Natural killer cell (primary cell): ENCODE data around the gene ATXN1. TPM values are rescaled to one million over a fixed set of nuclear protein-coding genes. Genes with fewer than 3 reads are reported as not detected.
"Not testable (repeated sequence)": the region's sequence is repeated elsewhere in the genome, so short reads cannot be mapped to it uniquely, and the experiment has no call there.

Experiments used
- ATAC-seq, 3 donors: fragments of 150-1000 bp in 2 of 3; fragments of 200-7000 bp in 1 of 3; cut with Tn5 transposase; 1 replicate in 1 of 3; 2 replicates in 2 of 3; pipeline ENCODE4 v1.10.0; 2021; ENCODE audit warnings: mild to moderate bottlenecking in 2 of 3, moderate library complexity in 2 of 3
- DNase-seq, 2 donors: peaks; one replicate each; pipeline versions ENCODE4 v3.0.0 to v3.0.0-alpha.2; 2013 to 2021; ENCODE audit warnings: mixed read lengths in 1 of 2
- H3K27ac ChIP-seq: one replicate; pipeline ENCODE4 v1.5.1; 2013; ENCODE audit warnings: mild to moderate bottlenecking, low read length
- H3K27me3 ChIP-seq: one replicate; pipeline ENCODE4 v1.6.1; 2013; ENCODE audit warnings: low read length; ENCODE audit not compliant: control insufficient read depth, insufficient read depth
- H3K36me3 ChIP-seq: one replicate; pipeline ENCODE4 v1.6.1; 2013; ENCODE audit warnings: low read length; ENCODE audit not compliant: control insufficient read depth, insufficient read depth
- H3K4me1 ChIP-seq: one replicate; pipeline ENCODE4 v1.6.1; 2013; ENCODE audit warnings: low read length; ENCODE audit not compliant: control insufficient read depth, insufficient read depth
- H3K4me3 ChIP-seq: one replicate; pipeline ENCODE4 v1.5.1; 2013; ENCODE audit warnings: low read length
- H3K9me3 ChIP-seq: one replicate; pipeline ENCODE4 v1.6.1; 2013; ENCODE audit warnings: low read length; ENCODE audit not compliant: control insufficient read depth, insufficient read depth
- H3K27ac Mint-ChIP-seq, 2 donors: one replicate each; pipeline ENCODE4 v1.8.0; 2022; ENCODE audit warnings: mild to moderate bottlenecking in 2 of 2, mixed read lengths in 2 of 2, moderate library complexity in 1 of 2
- H3K27me3 Mint-ChIP-seq, 2 donors: one replicate each; pipeline ENCODE4 v1.8.0; 2022; ENCODE audit warnings: low read depth in 2 of 2, mixed read lengths in 2 of 2
- H3K36me3 Mint-ChIP-seq: one replicate; pipeline ENCODE4 v1.8.0; 2022; ENCODE audit warnings: mixed read lengths
- H3K4me1 Mint-ChIP-seq, 2 donors: one replicate each; pipeline ENCODE4 v1.8.0; 2022; ENCODE audit warnings: mixed read lengths in 2 of 2
- H3K4me3 Mint-ChIP-seq: one replicate; pipeline ENCODE4 v1.8.0; 2022; ENCODE audit warnings: mild to moderate bottlenecking, moderate library complexity, mixed read lengths
- H3K9me3 Mint-ChIP-seq, 2 donors: one replicate each; pipeline ENCODE4 v1.8.0; 2022; ENCODE audit warnings: mixed read lengths in 2 of 2
- WGBS: methylation state at CpG from one replicate; pipeline ENCODE4 v1.1.7; 2013; ENCODE audit warnings: missing lambda C conversion rate; ENCODE audit not compliant: insufficient coverage; 5-methylcytosine and 5-hydroxymethylcytosine counted together
- intact Hi-C: fragments of 100-400 bp; cut with micrococcal nuclease; formaldehyde crosslinking; loops from one replicate; pipeline ENCODE4 v1.14.2; 2022
- total RNA-seq, 4 donors: library from RNA; stranded (reverse); fragments of 120-200 nt in 1 of 4; gene quantifications; one replicate each; pipeline versions ENCODE4 v1.2.3 to v1.2.4, GENCODE V29; 2013 to 2022
- TF ChIP-seq, protein P1 (sequence below): fragments of 200-600 bp; IDR thresholded peaks from one replicate; pipeline ENCODE4 v1.8.0; 2022; ENCODE audit warnings: antibody characterized with exemption

Gene ATXN1
- total RNA-seq, 3 donors from 2014 or later (not counting 1 experiment from before 2014, with no cell fraction given) = 90.4 to 120 (median 97.9) TPM

DNA sequence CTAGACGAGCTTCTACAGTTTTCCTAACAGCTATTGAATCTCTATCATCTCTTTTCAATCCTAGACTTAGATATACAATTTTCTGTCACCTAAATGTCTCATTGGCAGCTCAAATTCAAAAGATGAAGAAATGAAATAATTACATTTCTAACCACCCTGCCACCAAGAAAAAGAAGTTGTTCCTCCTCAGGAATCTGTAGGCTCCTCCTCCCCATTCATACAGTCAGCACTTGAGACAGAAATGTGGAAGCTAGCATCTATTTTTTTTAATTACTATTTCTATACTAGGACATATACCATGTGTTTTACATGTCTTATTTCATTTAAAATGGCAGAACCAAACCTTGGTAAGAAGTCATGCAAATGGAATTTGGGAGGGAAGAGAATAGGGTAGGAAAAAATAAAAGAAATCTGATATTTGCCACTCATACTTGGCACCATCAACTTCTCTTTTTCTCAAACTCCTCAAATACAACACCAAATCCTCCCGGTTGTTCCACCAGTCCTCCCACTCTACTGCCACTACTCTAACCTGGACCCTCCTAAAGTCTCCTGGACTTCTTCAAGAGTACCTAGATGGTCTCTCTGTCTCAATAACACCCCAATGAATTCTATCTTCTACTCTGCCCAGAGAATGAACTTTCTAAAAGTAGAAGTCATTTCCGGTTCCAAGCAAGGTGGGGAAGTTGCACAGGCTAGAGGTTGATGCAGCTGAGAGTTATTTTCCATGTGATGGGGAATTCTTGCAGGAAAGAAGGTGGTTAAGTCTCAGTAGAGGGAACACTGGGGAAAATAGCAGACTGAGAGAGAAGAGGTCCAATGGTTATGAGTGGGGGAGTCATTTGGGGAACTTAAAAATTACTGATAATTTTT, 54.1 kb downstream of the ATXN1 start:
- DNase-seq (no peak), ATAC-seq (peak in 2 of 3 donors; percentile 29 to 35)
- no peak overlapping the region for H3K4me3 ChIP-seq
- H3K27ac ChIP-seq = no peak overlapping the region
- Mint-ChIP-seq H3K36me3 (no peaks in the 10 kb centered on the region), H3K4me3 (no peak overlapping the region), H3K27ac (peak overlapping the region in 1 of 2 donors; percentile 37), H3K27me3 (no peaks in the 10 kb centered on the region), H3K4me1 (peaks cover 42 to 53% of the 10 kb centered on the region in 2 donors), H3K9me3 (no peaks in the 10 kb centered on the region)
- H3K27me3 ChIP-seq = no peaks in the 10 kb centered on the region
- no peaks in the 10 kb centered on the region for H3K9me3 ChIP-seq
- H3K36me3 ChIP-seq = no peaks in the 10 kb centered on the region
- H3K4me1 ChIP-seq = peaks cover 24% of the 10 kb centered on the region
- TF ChIP-seq, protein P1, sequence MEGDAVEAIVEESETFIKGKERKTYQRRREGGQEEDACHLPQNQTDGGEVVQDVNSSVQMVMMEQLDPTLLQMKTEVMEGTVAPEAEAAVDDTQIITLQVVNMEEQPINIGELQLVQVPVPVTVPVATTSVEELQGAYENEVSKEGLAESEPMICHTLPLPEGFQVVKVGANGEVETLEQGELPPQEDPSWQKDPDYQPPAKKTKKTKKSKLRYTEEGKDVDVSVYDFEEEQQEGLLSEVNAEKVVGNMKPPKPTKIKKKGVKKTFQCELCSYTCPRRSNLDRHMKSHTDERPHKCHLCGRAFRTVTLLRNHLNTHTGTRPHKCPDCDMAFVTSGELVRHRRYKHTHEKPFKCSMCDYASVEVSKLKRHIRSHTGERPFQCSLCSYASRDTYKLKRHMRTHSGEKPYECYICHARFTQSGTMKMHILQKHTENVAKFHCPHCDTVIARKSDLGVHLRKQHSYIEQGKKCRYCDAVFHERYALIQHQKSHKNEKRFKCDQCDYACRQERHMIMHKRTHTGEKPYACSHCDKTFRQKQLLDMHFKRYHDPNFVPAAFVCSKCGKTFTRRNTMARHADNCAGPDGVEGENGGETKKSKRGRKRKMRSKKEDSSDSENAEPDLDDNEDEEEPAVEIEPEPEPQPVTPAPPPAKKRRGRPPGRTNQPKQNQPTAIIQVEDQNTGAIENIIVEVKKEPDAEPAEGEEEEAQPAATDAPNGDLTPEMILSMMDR = no peak
- WGBS = 45% methylated on average over 3 of the region's 3 CpGs
- intact Hi-C loops = no loop called here

DNA sequence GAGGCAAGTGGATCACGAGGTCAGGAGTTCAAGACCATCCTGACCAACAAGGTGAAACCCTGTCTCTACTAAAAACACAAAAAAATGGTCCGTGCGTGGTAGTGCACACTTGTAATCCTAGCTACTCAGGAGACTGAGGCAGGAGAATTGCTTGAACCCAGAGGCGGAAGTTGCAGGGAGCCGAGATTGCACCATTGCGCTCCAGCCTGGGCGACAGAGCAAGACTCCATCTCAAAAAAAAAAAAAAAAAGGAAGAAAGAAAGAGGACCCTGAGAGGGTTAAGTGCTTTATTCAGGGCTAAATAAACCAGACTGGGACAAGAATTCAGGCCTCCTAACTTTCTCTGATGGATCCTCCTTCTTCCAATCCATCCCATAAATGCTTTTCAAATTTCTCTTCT, 54.8 kb downstream of the ATXN1 start:
- H3K27me3 ChIP-seq, ATAC-seq, H3K9me3 Mint-ChIP-seq, H3K4me3 ChIP-seq, H3K9me3 ChIP-seq, H3K36me3 ChIP-seq, H3K27ac Mint-ChIP-seq, intact Hi-C loops, H3K36me3 Mint-ChIP-seq, H3K27ac ChIP-seq, H3K27me3 Mint-ChIP-seq, DNase-seq, H3K4me3 Mint-ChIP-seq: not testable (repeated sequence)
- peaks cover 36 to 47% of the 10 kb centered on the region in 2 donors for H3K4me1 Mint-ChIP-seq
- H3K4me1 ChIP-seq = peaks cover 18% of the 10 kb centered on the region
- 89% methylated on average over 5 of the region's 7 CpGs for WGBS

DNA sequence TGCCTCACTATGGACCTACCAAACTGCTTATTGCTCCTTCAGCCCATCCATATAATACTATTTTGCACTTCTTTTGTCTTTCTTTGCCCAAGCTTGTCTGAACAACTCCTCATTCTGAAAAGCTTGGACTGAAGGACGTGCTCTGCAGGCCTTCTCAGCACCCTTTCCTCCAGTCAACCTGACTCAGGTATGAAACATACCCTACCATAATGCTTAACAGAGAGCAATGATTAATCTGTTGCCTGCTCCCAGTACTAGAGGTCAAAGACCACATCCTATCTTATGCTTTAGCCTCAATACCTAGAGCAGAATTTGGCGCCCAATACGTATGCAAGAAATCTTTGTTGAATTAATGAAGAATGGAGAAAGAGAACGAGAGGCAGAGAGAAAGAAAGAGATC, 55.2 kb downstream of the ATXN1 start:
- Mint-ChIP-seq H3K36me3 (no peaks in the 10 kb centered on the region), H3K4me1 (peaks cover 41 to 52% of the 10 kb centered on the region in 2 donors), H3K4me3 (no peak overlapping the region), H3K27me3 (no peaks in the 10 kb centered on the region), H3K27ac (no peak overlapping the region), H3K9me3 (no peaks in the 10 kb centered on the region)
- Histone ChIP-seq H3K27ac (no peak overlapping the region), H3K9me3 (no peaks in the 10 kb centered on the region), H3K36me3 (no peaks in the 10 kb centered on the region), H3K27me3 (no peaks in the 10 kb centered on the region), H3K4me1 (peaks cover 20% of the 10 kb centered on the region), H3K4me3 (no peak overlapping the region)
- TF ChIP-seq, protein P1 = no peak
- WGBS = 98% methylated on average over 4 of the region's 4 CpGs
- ATAC-seq (no peak), DNase-seq (no peak)
- intact Hi-C loops = no loop called here

DNA sequence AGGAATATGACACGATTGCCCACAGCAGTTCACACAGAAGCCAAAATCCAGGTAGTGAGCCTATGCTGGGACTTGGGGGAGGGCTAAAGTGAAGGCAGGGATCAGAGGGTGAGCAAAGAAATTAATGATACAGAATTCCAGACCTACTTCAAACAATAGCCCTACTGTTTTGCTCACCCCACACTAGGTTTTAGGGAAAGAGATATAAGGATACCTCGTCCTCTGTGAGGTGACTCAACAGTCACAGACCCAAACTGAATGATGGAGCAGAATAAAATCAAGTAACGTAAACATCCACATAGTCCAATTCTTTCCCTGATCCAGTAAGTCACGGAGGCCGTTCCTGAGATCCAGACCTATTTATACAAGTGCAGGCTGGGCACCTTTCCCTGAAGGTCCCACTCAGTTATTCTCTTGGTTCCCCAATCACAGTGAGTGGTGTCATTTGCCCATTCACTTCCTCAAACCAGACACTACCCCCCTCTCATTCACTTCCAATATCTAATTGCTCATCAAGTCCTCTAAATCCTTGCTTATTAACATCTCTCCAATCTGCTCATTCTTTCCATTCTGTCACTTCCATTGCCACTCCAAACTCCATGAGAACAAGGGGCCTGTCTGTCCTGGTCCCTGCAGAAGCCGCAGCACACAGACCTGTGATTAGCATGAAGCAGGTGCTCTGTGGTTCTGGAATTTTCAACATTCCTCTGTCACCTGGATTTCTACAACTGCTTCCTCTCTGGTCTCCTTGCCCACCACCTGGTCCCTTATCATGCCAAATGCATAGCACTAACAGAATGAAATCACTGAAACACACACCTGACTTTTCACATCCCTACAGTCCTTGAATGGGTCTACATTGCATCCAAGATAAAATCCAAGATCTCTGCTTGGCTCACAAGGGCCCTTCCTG, 55.9 kb downstream of the ATXN1 start:
- H3K4me1 ChIP-seq = peaks cover 24% of the 10 kb centered on the region
- DNase-seq (no peak), ATAC-seq (no peak)
- H3K9me3 ChIP-seq = no peaks in the 10 kb centered on the region
- TF ChIP-seq, protein P1 = no peak
- no peaks in the 10 kb centered on the region for H3K36me3 Mint-ChIP-seq
- H3K27me3 Mint-ChIP-seq = no peaks in the 10 kb centered on the region
- 94% methylated on average over 5 of the region's 6 CpGs for WGBS
- no peaks in the 10 kb centered on the region for H3K27me3 ChIP-seq
- peaks cover 48 to 58% of the 10 kb centered on the region in 2 donors for H3K4me1 Mint-ChIP-seq
- no peak overlapping the region for H3K27ac ChIP-seq
- H3K4me3 Mint-ChIP-seq = no peak overlapping the region
- intact Hi-C loops = no loop called here
- no peaks in the 10 kb centered on the region for H3K36me3 ChIP-seq
- H3K4me3 ChIP-seq = no peak overlapping the region
- no peaks in the 10 kb centered on the region for H3K9me3 Mint-ChIP-seq
- H3K27ac Mint-ChIP-seq = no peak overlapping the region
